ENCODE data around the gene KMO.

DNA sequence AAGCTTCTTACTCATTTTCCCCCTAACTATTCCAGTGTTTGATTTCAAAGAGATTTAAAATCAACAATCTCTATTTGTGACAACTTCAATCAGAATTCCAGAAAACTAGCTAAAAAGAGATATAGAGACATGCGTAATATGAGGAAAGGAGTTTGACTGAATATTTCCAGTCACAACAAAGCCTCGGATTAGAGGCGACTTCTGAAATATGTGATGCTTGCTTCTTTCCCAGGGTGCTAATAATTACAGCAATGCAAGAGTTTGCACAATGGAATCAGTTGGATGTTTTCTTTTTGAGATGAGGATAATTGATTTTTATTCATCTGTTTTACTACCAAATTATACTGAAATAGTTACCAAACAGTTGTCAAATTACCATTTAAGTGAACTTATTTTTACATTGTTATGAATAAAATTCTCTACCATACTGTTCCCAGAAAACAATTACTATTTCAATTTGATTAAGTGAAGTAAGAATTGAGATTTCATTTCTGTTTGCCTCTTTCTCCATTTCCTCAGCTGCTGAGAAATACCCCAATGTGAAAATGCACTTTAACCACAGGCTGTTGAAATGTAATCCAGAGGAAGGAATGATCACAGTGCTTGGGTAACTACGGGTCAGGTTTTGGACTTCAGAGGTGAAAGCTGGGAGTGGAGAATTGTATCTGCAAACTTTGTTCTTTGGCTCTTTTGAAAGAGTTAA lies 28.1 kb downstream of the KMO start:
- TF ChIP-seq TAF1 (IDR thresholded peaks at IDR 0.05; ENCODE audit: borderline replicate concordance, insufficient read depth, low read length) (no peak), SIN3A (IDR thresholded peaks at IDR 0.05; ENCODE audit: borderline replicate concordance, insufficient read depth, low read length) (no peak), FOXP2 (optimal IDR thresholded peaks at IDR 0.05; ENCODE audit: borderline replicate concordance, extremely low read depth, extremely low read length, insufficient read depth) (no peak)
- TF ChIP-seq, protein P1, sequence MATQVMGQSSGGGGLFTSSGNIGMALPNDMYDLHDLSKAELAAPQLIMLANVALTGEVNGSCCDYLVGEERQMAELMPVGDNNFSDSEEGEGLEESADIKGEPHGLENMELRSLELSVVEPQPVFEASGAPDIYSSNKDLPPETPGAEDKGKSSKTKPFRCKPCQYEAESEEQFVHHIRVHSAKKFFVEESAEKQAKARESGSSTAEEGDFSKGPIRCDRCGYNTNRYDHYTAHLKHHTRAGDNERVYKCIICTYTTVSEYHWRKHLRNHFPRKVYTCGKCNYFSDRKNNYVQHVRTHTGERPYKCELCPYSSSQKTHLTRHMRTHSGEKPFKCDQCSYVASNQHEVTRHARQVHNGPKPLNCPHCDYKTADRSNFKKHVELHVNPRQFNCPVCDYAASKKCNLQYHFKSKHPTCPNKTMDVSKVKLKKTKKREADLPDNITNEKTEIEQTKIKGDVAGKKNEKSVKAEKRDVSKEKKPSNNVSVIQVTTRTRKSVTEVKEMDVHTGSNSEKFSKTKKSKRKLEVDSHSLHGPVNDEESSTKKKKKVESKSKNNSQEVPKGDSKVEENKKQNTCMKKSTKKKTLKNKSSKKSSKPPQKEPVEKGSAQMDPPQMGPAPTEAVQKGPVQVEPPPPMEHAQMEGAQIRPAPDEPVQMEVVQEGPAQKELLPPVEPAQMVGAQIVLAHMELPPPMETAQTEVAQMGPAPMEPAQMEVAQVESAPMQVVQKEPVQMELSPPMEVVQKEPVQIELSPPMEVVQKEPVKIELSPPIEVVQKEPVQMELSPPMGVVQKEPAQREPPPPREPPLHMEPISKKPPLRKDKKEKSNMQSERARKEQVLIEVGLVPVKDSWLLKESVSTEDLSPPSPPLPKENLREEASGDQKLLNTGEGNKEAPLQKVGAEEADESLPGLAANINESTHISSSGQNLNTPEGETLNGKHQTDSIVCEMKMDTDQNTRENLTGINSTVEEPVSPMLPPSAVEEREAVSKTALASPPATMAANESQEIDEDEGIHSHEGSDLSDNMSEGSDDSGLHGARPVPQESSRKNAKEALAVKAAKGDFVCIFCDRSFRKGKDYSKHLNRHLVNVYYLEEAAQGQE (IDR thresholded peaks at IDR 0.05; ENCODE audit: insufficient read depth in 1 of 2, low read depth in 2 of 2, low read length in 2 of 2), result no peak

Data from PFSK-1 (cell line).